HG03066 (cell line): Measurements from ENCODE around the gene FILIP1.

ENCODE experiments used
- ATAC-seq: cut with Tn5 transposase; IDR thresholded peaks from one replicate; pipeline ENCODE4 v1.9.1; 2021; ENCODE audit warnings: low read depth; ENCODE audit not compliant: unreplicated experiment

Gene FILIP1

GRCh38 chr6:75301537-75301936, 192.1 kb downstream of the FILIP1 start:
- ATAC-seq, result no peak

- no peak for ATAC-seq
Observed at GRCh38 chr6:75301088-75301487, 192.5 kb downstream of the FILIP1 start.

GRCh38 chr6:75300531-75300855, 193.1 kb downstream of the FILIP1 start:
- ATAC-seq, result no peak

GRCh38 chr6:75299801-75300530, 193.6 kb downstream of the FILIP1 start:
- ATAC-seq, result no peak

- ATAC-seq, result no peak
Observed at GRCh38 chr6:75296811-75297779, 196.5 kb downstream of the FILIP1 start.

GRCh38 chr6:75292555-75292954, 201.0 kb downstream of the FILIP1 start:
- no peak for ATAC-seq

- ATAC-seq, result no peak
Observed at GRCh38 chr6:75291744-75292143, 201.9 kb downstream of the FILIP1 start.

- no peak for ATAC-seq
Observed at GRCh38 chr6:75291331-75291730, 202.3 kb downstream of the FILIP1 start.

- ATAC-seq, result no peak
Observed at GRCh38 chr6:75290136-75290945, 203.3 kb downstream of the FILIP1 start.

- no peak for ATAC-seq
Observed at GRCh38 chr6:75288023-75288422, 205.6 kb downstream of the FILIP1 start.

GRCh38 chr6:75287424-75287823, 206.2 kb downstream of the FILIP1 start:
- no peak for ATAC-seq

GRCh38 chr6:75286955-75287354, 206.6 kb downstream of the FILIP1 start:
- ATAC-seq, result no peak

- ATAC-seq, result peak; percentile 2
Observed at GRCh38 chr6:75285283-75285639, 208.3 kb downstream of the FILIP1 start.

- ATAC-seq, result peak; percentile 94
Observed at GRCh38 chr6:75284632-75285282, 208.8 kb downstream of the FILIP1 start, which contains the start of gene TMEM30A. Gene TMEM30A (minus strand): TSS chr6:75284792. CDS start chr6:75284638, 154 bp downstream.

GRCh38 chr6:75283907-75284631, 209.5 kb downstream of the FILIP1 start:
- peak; percentile 19 for ATAC-seq

GRCh38 chr6:75282706-75283105, 210.9 kb downstream of the FILIP1 start:
- no peak for ATAC-seq

- no peak for ATAC-seq
Observed at GRCh38 chr6:75281653-75282052, 211.9 kb downstream of the FILIP1 start.

GRCh38 chr6:75280131-75280855, 213.3 kb downstream of the FILIP1 start:
- ATAC-seq, result no peak

GRCh38 chr6:75279418-75279817, 214.2 kb downstream of the FILIP1 start:
- ATAC-seq, result no peak
